Measurements from ENCODE around the gene GAB2.

DNA sequence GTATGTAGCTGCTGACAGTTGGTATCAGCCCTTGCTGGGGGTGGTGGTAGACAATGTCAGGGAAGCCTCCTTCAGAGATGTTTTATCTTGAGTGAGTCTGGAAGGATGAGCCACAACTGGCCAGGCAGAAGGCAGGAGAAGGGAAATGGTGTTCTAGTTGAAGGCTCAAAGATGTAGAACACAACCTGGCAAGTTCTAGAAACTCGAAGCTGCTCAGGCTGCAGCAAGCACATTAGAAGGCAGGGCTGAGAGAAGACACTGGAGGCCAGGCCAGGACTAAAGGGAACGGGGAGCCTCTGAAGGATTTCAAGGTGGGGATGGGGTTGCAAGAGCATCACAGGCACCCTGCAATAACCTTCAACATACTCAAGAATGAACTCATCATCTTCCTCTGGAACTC is 188.5 kb downstream of the GAB2 start:
- TF ChIP-seq POLR2A (IDR thresholded peaks at IDR 0.05) (no peak), EP300 (IDR thresholded peaks at IDR 0.05) (no peak)
- TF ChIP-seq, protein P1, sequence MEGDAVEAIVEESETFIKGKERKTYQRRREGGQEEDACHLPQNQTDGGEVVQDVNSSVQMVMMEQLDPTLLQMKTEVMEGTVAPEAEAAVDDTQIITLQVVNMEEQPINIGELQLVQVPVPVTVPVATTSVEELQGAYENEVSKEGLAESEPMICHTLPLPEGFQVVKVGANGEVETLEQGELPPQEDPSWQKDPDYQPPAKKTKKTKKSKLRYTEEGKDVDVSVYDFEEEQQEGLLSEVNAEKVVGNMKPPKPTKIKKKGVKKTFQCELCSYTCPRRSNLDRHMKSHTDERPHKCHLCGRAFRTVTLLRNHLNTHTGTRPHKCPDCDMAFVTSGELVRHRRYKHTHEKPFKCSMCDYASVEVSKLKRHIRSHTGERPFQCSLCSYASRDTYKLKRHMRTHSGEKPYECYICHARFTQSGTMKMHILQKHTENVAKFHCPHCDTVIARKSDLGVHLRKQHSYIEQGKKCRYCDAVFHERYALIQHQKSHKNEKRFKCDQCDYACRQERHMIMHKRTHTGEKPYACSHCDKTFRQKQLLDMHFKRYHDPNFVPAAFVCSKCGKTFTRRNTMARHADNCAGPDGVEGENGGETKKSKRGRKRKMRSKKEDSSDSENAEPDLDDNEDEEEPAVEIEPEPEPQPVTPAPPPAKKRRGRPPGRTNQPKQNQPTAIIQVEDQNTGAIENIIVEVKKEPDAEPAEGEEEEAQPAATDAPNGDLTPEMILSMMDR (IDR thresholded peaks at IDR 0.05) = no peak

All from tibial nerve (tissue), 4 donors.